Peyer's patch (tissue), 4 donors: ENCODE data around the gene CAPS2. TPM values are rescaled to one million over a fixed set of nuclear protein-coding genes. Genes with fewer than 3 reads are reported as not detected.

Source experiments
- DNase-seq, 3 donors: peaks; one replicate each; pipeline ENCODE4 v3.0.0-alpha.2; 2017 to 2019
- H3K27ac ChIP-seq, 4 donors: fragments of 200-600 bp; sonication (generic); one replicate each; pipeline ENCODE4 v1.5.1; 2016 to 2019
- H3K27me3 ChIP-seq, 2 donors: fragments of 200-600 bp; sonication (generic); one replicate each; pipeline ENCODE4 v1.5.1; 2019
- H3K36me3 ChIP-seq, 3 donors: fragments of 200-600 bp; sonication (generic); one replicate each; pipeline ENCODE4 v1.5.1; 2016 to 2019
- H3K4me1 ChIP-seq, 4 donors: fragments of 200-600 bp; sonication (generic); one replicate each; pipeline ENCODE4 v1.5.1; 2016 to 2019
- H3K4me3 ChIP-seq, 4 donors: fragments of 200-600 bp; sonication (generic); 1 replicate in 3 of 4; 2 replicates in 1 of 4; pipeline ENCODE4 v1.5.1; 2016 to 2019; ENCODE audit warnings: mild to moderate bottlenecking in 1 of 4
- H3K9me3 ChIP-seq, 4 donors: fragments of 200-600 bp; sonication (generic); one replicate each; pipeline ENCODE4 v1.5.1; 2016 to 2019; ENCODE audit warnings: mild to moderate bottlenecking in 1 of 4
- POLR2A ChIP-seq, 2 donors: fragments of 450-650 bp; IDR thresholded peaks; one replicate each; pipeline ENCODE4 v1.5.1; 2017; ENCODE audit warnings: antibody characterized with exemption in 2 of 2, mild to moderate bottlenecking in 2 of 2, moderate library complexity in 2 of 2
- total RNA-seq, 4 donors: library from RNA; depleted of rRNA; stranded (reverse); fragments of >200 nt; gene quantifications; one replicate each; pipeline ENCODE4 v1.1.0, GENCODE V29; 2016
- TF ChIP-seq, protein P1 (sequence below), 6 experiments: fragments of 450-650 bp in 4 of 6; fragments of 200-600 bp in 2 of 6; sonication (generic) in 1 of 6; IDR thresholded peaks; one replicate each; pipeline ENCODE4 v1.5.1; 2017 to 2019; ENCODE audit warnings: antibody characterized with exemption in 6 of 6, mild to moderate bottlenecking in 3 of 6, moderate library complexity in 1 of 6

The CAPS2 gene
- total RNA-seq, 4 donors from 2014 or later, result 10.2 to 22.3 (median 16.0) TPM

GRCh38 chr12:75322464-75322863 is 7.7 kb downstream of the CAPS2 start:
- no peak for TF ChIP-seq POLR2A (IDR thresholded peaks at IDR 0.05)
- TF ChIP-seq, protein P1, sequence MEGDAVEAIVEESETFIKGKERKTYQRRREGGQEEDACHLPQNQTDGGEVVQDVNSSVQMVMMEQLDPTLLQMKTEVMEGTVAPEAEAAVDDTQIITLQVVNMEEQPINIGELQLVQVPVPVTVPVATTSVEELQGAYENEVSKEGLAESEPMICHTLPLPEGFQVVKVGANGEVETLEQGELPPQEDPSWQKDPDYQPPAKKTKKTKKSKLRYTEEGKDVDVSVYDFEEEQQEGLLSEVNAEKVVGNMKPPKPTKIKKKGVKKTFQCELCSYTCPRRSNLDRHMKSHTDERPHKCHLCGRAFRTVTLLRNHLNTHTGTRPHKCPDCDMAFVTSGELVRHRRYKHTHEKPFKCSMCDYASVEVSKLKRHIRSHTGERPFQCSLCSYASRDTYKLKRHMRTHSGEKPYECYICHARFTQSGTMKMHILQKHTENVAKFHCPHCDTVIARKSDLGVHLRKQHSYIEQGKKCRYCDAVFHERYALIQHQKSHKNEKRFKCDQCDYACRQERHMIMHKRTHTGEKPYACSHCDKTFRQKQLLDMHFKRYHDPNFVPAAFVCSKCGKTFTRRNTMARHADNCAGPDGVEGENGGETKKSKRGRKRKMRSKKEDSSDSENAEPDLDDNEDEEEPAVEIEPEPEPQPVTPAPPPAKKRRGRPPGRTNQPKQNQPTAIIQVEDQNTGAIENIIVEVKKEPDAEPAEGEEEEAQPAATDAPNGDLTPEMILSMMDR (IDR thresholded peaks at IDR 0.05), result no peak
- Histone ChIP-seq H3K36me3 (no peaks in the 10 kb centered on the region), H3K9me3 (no peaks in the 10 kb centered on the region), H3K27ac (no peak overlapping the region), H3K4me3 (no peak overlapping the region), H3K4me1 (no peaks in the 10 kb centered on the region), H3K27me3 (no peaks in the 10 kb centered on the region)
- DNase-seq, result no peak

GRCh38 chr12:75317784-75318183 is 12.3 kb downstream of the CAPS2 start:
- Histone ChIP-seq H3K36me3 (no peaks in the 10 kb centered on the region), H3K9me3 (no peaks in the 10 kb centered on the region), H3K4me3 (no peak overlapping the region), H3K27me3 (no peaks in the 10 kb centered on the region), H3K4me1 (no peaks in the 10 kb centered on the region), H3K27ac (no peak overlapping the region)
- TF ChIP-seq POLR2A (IDR thresholded peaks at IDR 0.05), result no peak
- TF ChIP-seq, protein P1 (IDR thresholded peaks at IDR 0.05), result no peak
- DNase-seq, result no peak

- Histone ChIP-seq H3K36me3 (no peaks in the 10 kb centered on the region), H3K4me3 (no peak overlapping the region), H3K9me3 (no peaks in the 10 kb centered on the region), H3K27me3 (no peaks in the 10 kb centered on the region), H3K27ac (no peak overlapping the region), H3K4me1 (no peaks in the 10 kb centered on the region)
- DNase-seq, result no peak
- TF ChIP-seq, protein P1 (IDR thresholded peaks at IDR 0.05), result no peak
- no peak for TF ChIP-seq POLR2A (IDR thresholded peaks at IDR 0.05)
Measured at GRCh38 chr12:75315518-75315917, 14.6 kb downstream of the CAPS2 start.

DNA sequence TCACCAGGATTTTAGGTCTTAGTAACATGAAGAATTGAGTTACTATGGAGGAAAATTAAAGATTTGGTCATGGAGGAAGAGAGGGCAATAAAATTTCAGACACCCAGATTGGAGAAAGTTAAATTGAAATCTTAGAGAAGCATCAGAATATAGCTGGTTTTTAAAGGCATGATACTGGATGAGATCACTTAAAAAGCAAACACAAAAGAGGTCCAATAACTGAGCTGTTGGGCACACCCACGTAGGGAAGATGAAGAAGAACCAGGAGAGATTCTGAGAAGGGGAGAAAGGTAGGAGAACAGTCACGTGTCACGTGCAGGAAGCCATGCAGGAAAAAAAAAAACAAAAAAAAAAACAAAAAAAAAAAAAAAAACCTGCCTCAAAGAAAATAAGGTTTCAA is 18.8 kb downstream of the CAPS2 start:
- Histone ChIP-seq H3K9me3 (no peaks in the 10 kb centered on the region), H3K27me3 (no peaks in the 10 kb centered on the region), H3K36me3 (no peaks in the 10 kb centered on the region), H3K27ac (no peak overlapping the region), H3K4me1 (no peaks in the 10 kb centered on the region), H3K4me3 (no peak overlapping the region)
- no peak for TF ChIP-seq POLR2A (IDR thresholded peaks at IDR 0.05)
- TF ChIP-seq, protein P1 (IDR thresholded peaks at IDR 0.05), result no peak
- DNase-seq, result no peak

DNA sequence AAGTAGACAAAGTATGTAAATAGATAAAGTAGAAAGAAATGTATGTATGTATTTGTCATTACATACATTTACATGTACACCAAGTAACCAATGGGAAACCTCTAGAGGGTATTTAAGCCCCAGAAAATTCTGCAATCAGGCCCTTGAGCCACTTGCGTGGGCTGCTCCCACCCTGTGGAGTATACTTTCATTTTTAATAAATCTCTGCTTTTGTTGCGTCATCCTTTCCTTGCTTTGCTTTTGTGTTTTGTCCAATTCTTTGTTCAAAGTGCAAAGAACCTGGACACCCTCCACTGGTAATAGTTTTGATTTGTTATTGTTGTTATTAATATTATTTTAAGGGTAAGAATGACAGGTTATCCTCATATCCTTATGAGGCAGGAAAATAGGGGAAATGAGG is 21.8 kb downstream of the CAPS2 start:
- H3K4me3 ChIP-seq, result no peak overlapping the region
- no peak overlapping the region for H3K27ac ChIP-seq
- no peaks in the 10 kb centered on the region for H3K27me3 ChIP-seq
- no peak for DNase-seq
- H3K36me3 ChIP-seq, result no peaks in the 10 kb centered on the region
- TF ChIP-seq, protein P1 (IDR thresholded peaks at IDR 0.05), result no peak
- TF ChIP-seq POLR2A (IDR thresholded peaks at IDR 0.05), result no peak
- H3K4me1 ChIP-seq, result no peaks in the 10 kb centered on the region
- no peaks in the 10 kb centered on the region for H3K9me3 ChIP-seq
